Measurements from ENCODE around the gene GLTPD2.

- no peak for TF ChIP-seq CTCF (IDR thresholded peaks at IDR 0.05)
- TF ChIP-seq ZFX (IDR thresholded peaks at IDR 0.05; ENCODE audit: borderline replicate concordance): no peak
Observed at GRCh38 chr17:4788159-4788806, 481 bp upstream of the GLTPD2 start.
